GM19452 (cell line): Measurements from ENCODE around the gene SUMO2.
"Not testable (repeated sequence)": the region's sequence is repeated elsewhere in the genome, so short reads cannot be mapped to it uniquely, and the experiment has no call there.

Experiments
- ATAC-seq: cut with Tn5 transposase; IDR thresholded peaks from one replicate; pipeline ENCODE4 v1.9.1; 2021; ENCODE audit not compliant: unreplicated experiment

Gene SUMO2

GRCh38 chr17:75182569-75183436 is at the start of gene SUMO2:
TSS of gene SUMO2 (minus strand) at chr17:75182959. CDS start at chr17:75182834, 125 bp downstream.
- ATAC-seq: peak; percentile 75

GRCh38 chr17:75231741-75232464 is 49.1 kb upstream of the SUMO2 start:
- ATAC-seq: no peak

GRCh38 chr17:75231071-75231470 is 48.3 kb upstream of the SUMO2 start:
- ATAC-seq: no peak

- ATAC-seq: no peak
Observed at GRCh38 chr17:75228847-75229246, 46.1 kb upstream of the SUMO2 start.

GRCh38 chr17:75228305-75228704 is 45.5 kb upstream of the SUMO2 start:
- ATAC-seq: no peak

- ATAC-seq: no peak
Observed at GRCh38 chr17:75227729-75228128, 45.0 kb upstream of the SUMO2 start.

GRCh38 chr17:75225016-75225415 is 42.3 kb upstream of the SUMO2 start:
- ATAC-seq: no peak

GRCh38 chr17:75219815-75220214 is 37.1 kb upstream of the SUMO2 start:
- ATAC-seq: no peak

- ATAC-seq: no peak
Observed at GRCh38 chr17:75218131-75218530, 35.4 kb upstream of the SUMO2 start.

GRCh38 chr17:75209061-75209460 is 26.3 kb upstream of the SUMO2 start:
- ATAC-seq: no peak

- ATAC-seq: no peak
Observed at GRCh38 chr17:75208161-75208560, 25.4 kb upstream of the SUMO2 start.

- no peak for ATAC-seq
Observed at GRCh38 chr17:75207760-75208159, 25.0 kb upstream of the SUMO2 start.

GRCh38 chr17:75207050-75207407 is 24.3 kb upstream of the SUMO2 start:
- not testable (repeated sequence) for ATAC-seq

- peak; percentile 19 for ATAC-seq
Observed at GRCh38 chr17:75205793-75206163, 23.0 kb upstream of the SUMO2 start.

GRCh38 chr17:75205037-75205792 is 22.5 kb upstream of the SUMO2 start, which contains the start of gene NUP85:
TSS of gene NUP85 (plus strand) at chr17:75205679. CDS start at chr17:75205762, 83 bp downstream.
- ATAC-seq: peak; percentile 70

GRCh38 chr17:75199886-75200618 is 17.3 kb upstream of the SUMO2 start:
- ATAC-seq: no peak

- ATAC-seq: no peak
Observed at GRCh38 chr17:75194879-75195278, 12.1 kb upstream of the SUMO2 start.

- no peak for ATAC-seq
Observed at GRCh38 chr17:75191584-75191983, 8.8 kb upstream of the SUMO2 start.

- no peak for ATAC-seq
Observed at GRCh38 chr17:75188614-75189013, 5.9 kb upstream of the SUMO2 start.

GRCh38 chr17:75183999-75184884 is 1.5 kb upstream of the SUMO2 start:
- ATAC-seq: no peak
